GM18861 (cell line): ENCODE results near the gene CLTCL1.
"Not testable (repeated sequence)": the region's sequence is repeated elsewhere in the genome, so short reads cannot be mapped to it uniquely, and the experiment has no call there.

Experiments
- ATAC-seq: cut with Tn5 transposase; IDR thresholded peaks from one replicate; pipeline ENCODE4 v1.9.1; 2021; ENCODE audit not compliant: unreplicated experiment

The CLTCL1 gene

GRCh38 chr22:19291218-19291579, 320 bp downstream of the CLTCL1 start:
- peak; percentile 18 for ATAC-seq

GRCh38 chr22:19290400-19291217, 910 bp downstream of the CLTCL1 start:
- no peak for ATAC-seq

- ATAC-seq, result no peak
These were observed 1.9 kb downstream of the CLTCL1 start for GRCh38 chr22:19289475-19290161.

GRCh38 chr22:19287889-19288288, 3.6 kb downstream of the CLTCL1 start:
- no peak for ATAC-seq

- no peak for ATAC-seq
These were observed 4.3 kb downstream of the CLTCL1 start for GRCh38 chr22:19287076-19287707.

- ATAC-seq, result no peak
These were observed 5.7 kb downstream of the CLTCL1 start for GRCh38 chr22:19285831-19286230.

GRCh38 chr22:19279143-19279542, 12.4 kb downstream of the CLTCL1 start:
- ATAC-seq, result not testable (repeated sequence)

- ATAC-seq, result no peak
These were observed 13.7 kb downstream of the CLTCL1 start for GRCh38 chr22:19277785-19278184.

GRCh38 chr22:19275919-19276600, 15.5 kb downstream of the CLTCL1 start:
- ATAC-seq, result no peak

GRCh38 chr22:19275513-19275912, 16.0 kb downstream of the CLTCL1 start:
- no peak for ATAC-seq

- ATAC-seq, result no peak
These were observed 16.4 kb downstream of the CLTCL1 start for GRCh38 chr22:19275104-19275503.

GRCh38 chr22:19271856-19272535, 19.5 kb downstream of the CLTCL1 start:
- ATAC-seq, result no peak

- no peak for ATAC-seq
These were observed 20.2 kb downstream of the CLTCL1 start for GRCh38 chr22:19271273-19271855.

GRCh38 chr22:19270873-19271272, 20.6 kb downstream of the CLTCL1 start:
- no peak for ATAC-seq

- no peak for ATAC-seq
These were observed 24.9 kb downstream of the CLTCL1 start for GRCh38 chr22:19266547-19267086.

- no peak for ATAC-seq
These were observed 25.7 kb downstream of the CLTCL1 start for GRCh38 chr22:19265779-19266178.

- no peak for ATAC-seq
These were observed 30.7 kb downstream of the CLTCL1 start for GRCh38 chr22:19260804-19261203.

- ATAC-seq, result no peak
These were observed 31.3 kb downstream of the CLTCL1 start for GRCh38 chr22:19260194-19260593.

- ATAC-seq, result not testable (repeated sequence)
These were observed 32.6 kb downstream of the CLTCL1 start for GRCh38 chr22:19258968-19259288.

- ATAC-seq, result no peak
These were observed 33.1 kb downstream of the CLTCL1 start for GRCh38 chr22:19258371-19258770.
